OCI-M2 (cell line): ENCODE results near the gene NUP214.
"Not testable (repeated sequence)": the region's sequence is repeated elsewhere in the genome, so short reads cannot be mapped to it uniquely, and the experiment has no call there.

Source experiments
- DNase-seq: peaks from one replicate; lab custom pipeline; 2025; ENCODE audit not compliant: unreplicated experiment; lab: John Stamatoyannopoulos, UW

Gene NUP214

DNA sequence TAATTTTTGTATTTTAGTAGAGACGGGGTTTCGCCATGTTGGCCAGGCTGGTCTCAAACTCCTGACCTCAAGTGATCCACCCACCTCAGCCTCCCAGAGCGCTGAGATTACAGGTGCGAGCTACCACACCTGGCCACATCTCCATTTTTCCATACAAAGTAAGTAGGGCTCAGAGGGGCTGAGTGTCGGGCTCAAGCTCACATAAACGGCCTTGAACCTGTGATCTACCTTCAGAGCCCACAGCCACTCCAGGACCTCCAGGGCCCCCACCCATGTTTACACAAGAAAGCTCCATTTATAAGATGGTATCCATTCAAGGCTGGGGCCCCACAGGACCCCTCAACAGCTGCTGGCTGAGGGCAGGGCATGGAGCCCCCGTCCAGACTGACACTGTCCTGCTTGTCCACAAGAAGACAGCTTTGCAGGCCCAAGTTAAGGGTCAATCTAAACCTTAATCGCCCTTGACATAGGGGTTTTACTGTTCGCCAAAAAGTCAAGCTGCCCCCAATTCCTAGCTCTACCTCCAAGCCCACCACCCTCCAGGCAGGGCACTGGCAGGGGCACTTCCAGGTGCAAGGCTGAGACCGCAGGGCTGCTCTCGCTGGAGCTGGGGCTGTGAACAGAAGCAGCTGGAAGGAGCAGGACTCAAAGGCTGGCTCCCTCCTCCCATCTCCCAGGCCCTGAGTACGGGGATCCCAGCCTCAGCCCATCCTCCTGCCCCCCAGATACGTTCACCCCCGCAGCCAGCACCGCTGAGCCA is 132.1 kb downstream of the NUP214 start:
- no peak for DNase-seq

GRCh38 chr9:131258186-131258585 is 132.8 kb downstream of the NUP214 start:
- no peak for DNase-seq

DNA sequence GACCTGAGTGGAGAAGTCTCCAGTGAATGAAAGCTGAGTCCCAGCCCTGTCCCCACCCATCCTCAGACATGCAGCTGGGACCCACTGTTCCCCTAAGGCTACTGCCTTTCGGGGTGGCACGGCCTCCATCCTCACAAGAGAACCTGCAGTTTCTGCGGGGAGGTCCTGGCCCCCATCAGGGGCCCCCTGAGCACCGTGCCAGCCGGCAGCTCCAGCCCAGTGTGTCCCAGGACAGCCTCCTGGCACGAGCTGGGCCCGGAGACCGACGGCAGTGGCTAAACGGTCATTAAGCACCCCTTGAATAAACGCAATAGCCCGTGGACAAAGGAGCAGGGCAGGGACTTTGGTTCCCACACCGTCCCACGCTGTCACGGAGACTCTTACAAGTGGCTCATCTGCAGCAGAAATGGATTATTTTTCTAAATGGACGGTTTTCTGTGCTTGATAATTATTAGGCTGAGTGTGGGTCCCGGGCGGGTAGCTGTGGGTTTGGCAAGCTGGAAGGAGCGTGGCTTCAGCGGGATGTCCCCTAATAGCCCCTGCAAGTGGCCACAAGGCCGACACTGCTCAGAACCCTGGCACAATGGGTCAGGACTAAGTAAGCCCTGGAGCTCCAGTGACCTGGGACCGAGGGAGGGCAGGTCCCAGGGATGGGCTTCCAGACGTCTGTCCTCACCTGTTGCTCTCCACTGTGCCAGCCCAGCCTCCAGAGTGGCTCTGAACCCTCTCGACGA is 133.5 kb downstream of the NUP214 start:
- no peak for DNase-seq

DNA sequence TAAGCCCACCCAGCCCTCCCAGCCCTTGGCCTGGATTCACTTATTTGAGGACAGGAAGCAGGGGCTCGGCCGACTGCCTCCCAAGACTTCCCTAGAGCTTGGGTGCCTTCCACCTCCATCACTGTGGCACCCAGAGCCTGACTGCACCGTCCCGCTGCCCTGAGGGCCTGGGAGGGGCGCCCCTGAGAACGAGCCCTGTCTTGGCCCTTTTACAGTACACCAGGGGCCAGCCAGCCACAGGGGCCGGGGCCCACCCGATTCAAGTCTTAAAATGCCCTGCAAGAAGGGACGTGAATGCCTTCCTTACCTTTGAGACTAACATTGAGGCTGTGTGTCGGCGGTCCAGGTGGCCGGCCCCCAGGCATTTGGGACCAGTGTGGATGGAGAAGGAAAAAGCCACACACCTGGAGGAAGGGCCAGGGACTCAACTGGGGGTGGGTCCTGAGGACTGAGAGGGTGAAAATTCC is 134.1 kb downstream of the NUP214 start:
- DNase-seq, result no peak

DNA sequence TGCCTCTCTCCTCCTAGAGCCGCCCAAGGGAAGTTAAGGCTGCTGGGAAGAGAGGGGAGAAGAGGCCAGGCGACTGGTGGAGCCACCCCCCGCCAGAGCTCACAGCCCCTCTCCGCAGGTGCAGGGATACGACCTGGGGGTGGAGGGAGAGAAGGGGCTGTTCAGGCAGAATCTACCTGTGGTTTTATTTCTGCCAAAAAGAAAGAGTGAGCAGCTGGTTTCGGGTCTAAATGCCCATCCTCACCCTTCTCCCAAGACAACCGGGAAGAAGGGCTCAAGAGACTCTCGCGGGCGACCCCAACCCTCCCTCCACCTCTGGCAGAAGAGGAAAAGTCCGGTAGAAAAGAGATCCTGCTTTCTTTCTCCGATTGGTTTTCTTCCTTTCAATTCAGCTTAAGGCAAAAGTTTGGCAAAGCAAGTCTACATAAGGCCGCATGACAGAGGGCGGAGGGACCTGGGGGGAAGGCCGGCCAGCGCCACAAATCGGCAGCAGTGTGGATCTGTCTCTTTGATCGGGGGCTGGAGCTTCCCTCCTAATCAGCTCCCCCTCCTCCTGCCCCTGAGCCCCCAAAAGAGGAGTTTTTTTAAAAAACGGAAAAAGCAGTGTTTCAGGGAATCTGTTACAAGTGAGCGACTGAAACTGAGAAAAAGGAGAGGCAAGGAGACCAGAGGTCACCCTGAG is 134.7 kb downstream of the NUP214 start:
- DNase-seq, result no peak

- no peak for DNase-seq
Measured at GRCh38 chr9:131260751-131261452, 135.5 kb downstream of the NUP214 start.

DNA sequence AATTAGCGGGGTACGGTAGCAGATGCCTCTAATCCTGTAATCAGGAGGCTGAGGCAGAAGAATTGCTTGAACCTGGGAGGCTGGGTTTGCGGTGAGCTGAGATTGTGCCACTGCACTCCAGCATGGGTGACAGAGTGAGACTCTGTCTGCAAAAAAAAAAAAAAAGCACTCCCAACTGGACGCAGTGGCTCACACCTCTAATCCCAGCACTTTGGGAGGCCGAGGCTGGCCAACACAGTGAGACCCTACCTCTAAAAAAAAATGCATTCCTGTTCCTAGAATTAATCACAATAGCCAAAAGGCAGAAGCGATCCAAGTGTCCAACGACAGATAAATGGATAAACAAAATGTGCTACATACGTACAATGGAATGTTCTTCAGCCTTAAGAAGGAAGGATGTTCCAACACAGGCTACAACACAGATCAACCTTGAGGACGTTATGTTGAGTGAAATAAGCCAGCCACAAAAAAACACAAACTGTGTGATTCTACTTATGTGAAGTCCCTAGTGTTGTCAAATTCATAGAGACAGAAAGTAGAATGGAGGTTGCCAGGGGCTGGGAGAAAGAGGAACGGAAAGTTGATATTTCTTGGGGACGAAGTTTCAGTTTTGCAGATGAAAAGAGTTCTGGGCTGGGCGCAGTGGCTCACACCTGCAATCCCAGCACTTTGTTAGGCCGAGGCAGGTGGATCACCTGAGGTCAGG is 137.1 kb downstream of the NUP214 start:
- no peak for DNase-seq

DNA sequence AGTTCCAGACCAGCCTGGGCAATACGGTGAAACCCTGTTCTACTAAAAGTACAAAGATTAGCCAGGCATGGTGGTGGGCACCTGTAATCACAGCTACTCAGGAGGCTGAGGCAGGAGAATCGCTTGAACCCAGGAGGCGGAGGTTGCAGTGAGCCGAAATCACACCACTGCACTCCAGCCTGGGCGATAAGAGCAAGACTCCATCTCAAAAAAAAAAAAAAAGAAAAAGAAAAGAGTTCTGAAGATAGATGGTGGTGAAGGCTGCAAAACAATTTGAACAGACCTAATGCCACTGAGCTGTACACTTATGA is 137.6 kb downstream of the NUP214 start:
- not testable (repeated sequence) for DNase-seq

- DNase-seq, result no peak
Measured at GRCh38 chr9:131263701-131264100, 138.3 kb downstream of the NUP214 start.

DNA sequence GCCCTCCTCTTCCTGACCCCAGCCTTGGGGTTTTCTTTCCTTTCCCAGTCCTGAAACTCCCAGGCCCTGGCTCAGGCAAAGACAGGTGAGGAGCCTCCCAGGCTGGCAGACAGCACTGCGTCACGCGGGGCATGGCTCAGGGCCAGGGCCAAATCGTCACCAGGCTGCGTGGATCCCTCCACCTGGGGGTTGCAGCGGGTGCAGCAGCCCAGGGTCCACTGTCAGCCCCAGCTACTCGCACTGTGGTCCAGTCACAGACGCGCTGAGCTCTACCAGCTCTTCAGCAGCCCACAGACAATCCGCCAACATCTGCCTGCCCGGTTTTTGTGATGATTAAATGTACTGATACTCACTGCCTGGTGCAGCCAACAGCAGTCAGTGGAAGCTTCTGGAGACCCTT is 138.8 kb downstream of the NUP214 start:
- DNase-seq, result no peak

DNA sequence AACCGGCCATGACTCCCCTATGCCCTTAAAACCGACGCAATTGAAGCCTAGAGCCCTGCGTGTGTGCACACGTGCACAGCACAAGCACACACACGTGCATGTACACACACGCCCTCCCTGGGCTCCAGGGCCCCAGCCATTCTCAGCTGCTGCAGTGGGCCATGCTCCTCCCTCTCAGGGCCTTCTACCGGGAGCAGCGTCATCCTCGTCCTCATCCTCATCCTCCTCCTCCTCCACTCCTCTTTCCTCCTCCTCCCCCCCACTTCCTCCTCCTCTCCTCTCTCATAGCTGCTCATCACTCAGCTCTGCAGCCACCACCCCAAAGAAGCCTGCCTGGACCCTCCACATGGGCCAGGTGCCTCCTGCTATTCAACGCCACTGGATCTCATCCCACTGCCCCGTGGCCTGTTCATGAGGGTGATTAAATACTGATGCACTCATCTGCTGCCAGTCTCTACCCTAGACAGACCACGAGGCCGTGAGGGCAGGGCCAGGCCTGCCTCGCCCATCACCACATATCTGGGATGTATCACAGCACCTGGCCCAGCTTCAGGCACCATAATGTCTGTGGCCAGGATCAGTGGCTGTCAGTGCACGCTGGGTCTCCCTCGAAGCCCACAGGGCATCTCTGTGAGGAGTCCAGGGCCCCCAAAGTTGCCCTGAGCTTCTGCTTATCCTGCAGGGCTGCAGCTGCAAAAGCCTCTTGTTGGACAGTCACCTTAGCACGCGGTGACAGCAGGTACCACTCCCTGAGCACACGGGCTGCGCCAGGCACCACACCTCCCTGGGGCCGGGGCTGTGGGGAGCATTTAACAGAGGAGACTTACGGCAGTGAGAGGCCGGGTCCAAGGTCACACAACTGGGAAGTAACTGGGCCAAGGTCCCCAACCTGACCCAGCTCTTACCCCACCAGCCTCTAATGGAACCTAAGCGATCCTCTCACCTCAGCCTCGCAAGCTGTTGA is 141.2 kb downstream of the NUP214 start:
- DNase-seq, result no peak

DNA sequence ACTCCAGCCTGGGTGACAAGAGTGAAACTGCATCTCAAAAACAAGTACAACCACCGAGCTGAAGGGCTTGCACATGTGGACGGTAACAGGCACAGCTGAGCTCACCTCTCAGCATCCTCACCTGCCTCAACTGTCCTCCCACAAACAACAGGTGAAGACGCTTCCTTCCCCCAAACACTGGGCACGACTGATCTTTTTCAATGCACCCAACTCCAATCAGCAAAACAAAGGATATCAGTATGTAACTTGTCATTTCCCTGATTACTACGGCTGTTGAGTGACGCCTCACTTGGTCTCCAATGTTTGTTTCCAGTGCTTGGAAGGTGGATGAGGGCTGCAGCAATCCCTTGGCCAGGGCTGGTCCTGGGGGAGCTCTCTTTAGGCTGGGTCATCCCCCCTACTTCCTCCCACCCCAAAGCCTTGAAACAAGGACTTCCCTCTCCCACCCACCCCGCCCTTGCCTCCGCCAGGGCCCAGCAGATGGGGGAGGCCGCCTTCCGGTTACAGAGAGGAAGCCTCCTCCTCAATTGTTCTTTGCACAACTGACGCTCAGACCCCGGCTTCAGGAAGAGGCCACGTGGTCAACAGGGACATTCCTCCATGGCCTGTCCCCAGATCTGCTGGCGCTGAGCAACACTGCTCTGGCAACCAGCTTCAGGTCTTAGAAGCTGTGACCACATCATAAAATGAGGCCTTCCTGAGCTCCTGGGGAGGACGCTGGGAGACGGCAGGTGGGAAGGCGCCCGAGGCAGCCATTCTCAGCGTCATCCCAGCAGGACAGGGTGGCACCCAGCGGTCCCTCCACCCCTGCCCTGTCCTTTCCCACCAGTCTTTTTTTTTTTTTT is 145.0 kb downstream of the NUP214 start:
- DNase-seq, result no peak

DNA sequence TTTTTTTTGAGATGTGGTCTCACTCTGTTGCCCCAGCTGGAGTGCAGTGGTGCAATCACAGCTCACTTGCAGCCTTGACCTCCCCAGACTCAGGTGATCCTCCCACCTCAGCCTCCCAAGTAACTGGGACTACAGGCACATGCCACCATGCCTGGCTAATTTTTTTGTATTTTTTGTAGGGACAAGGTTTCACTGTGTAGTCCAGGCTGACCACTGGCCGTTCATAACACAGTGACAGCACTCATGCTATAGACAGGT is 145.6 kb downstream of the NUP214 start:
- not testable (repeated sequence) for DNase-seq

- no peak for DNase-seq
Measured at GRCh38 chr9:131271506-131271931, 146.1 kb downstream of the NUP214 start.

- DNase-seq, result no peak
Measured at GRCh38 chr9:131272212-131272611, 146.8 kb downstream of the NUP214 start.

GRCh38 chr9:131273146-131273855 is 147.9 kb downstream of the NUP214 start:
- no peak for DNase-seq

GRCh38 chr9:131273856-131274673 is 148.7 kb downstream of the NUP214 start:
- DNase-seq, result no peak
